H9 (cell line): ENCODE measurements around the gene FCRL5. TPM values are rescaled to one million over a fixed set of nuclear protein-coding genes. Genes with fewer than 3 reads are reported as not detected.

Source experiments
- DNase-seq: peaks from one replicate; pipeline ENCODE4 v3.0.0-alpha.2; 2017
- H2AFZ ChIP-seq: one replicate; pipeline ENCODE4 v1.6.1; 2013; ENCODE audit warnings: mild to moderate bottlenecking, low read length, control low read depth, moderate library complexity
- H2AK5ac ChIP-seq: 2 replicates; pipeline ENCODE4 v1.6.1; 2013; ENCODE audit warnings: low read length, control low read depth, mixed read lengths; ENCODE audit not compliant: insufficient read length
- H2BK120ac ChIP-seq: one replicate; pipeline ENCODE4 v1.6.1; 2013; ENCODE audit warnings: low read depth, mild to moderate bottlenecking, low read length, control low read depth, inconsistent platforms; ENCODE audit not compliant: poor library complexity, severe bottlenecking
- H2BK12ac ChIP-seq: 2 replicates; pipeline ENCODE4 v1.6.1; 2013; ENCODE audit warnings: low read length, control low read depth, mixed read lengths, low read depth; ENCODE audit not compliant: insufficient read length
- H2BK15ac ChIP-seq: 2 replicates; pipeline ENCODE4 v1.6.1; 2013; ENCODE audit warnings: low read depth, low read length, control low read depth
- H2BK20ac ChIP-seq: one replicate; pipeline ENCODE4 v1.6.1; 2013; ENCODE audit warnings: low read depth, mild to moderate bottlenecking, low read length, control low read depth, inconsistent platforms; ENCODE audit not compliant: poor library complexity, severe bottlenecking
- H2BK5ac ChIP-seq: 2 replicates; pipeline ENCODE4 v1.6.1; 2013; ENCODE audit warnings: low read length, control low read depth, mixed read lengths; ENCODE audit not compliant: insufficient read length
- H3K14ac ChIP-seq: 2 replicates; pipeline ENCODE4 v1.6.1; 2013; ENCODE audit warnings: low read length, control low read depth; ENCODE audit not compliant: insufficient read depth
- H3K18ac ChIP-seq: 2 replicates; pipeline ENCODE4 v1.6.1; 2013; ENCODE audit warnings: low read depth, mild to moderate bottlenecking, mixed read lengths, low read length, control low read depth; ENCODE audit not compliant: insufficient read length
- H3K23ac ChIP-seq: 2 replicates; pipeline ENCODE4 v1.6.1; 2013; ENCODE audit warnings: low read length, control low read depth, mixed read lengths, low read depth; ENCODE audit not compliant: insufficient read length
- H3K23me2 ChIP-seq: 2 replicates; pipeline ENCODE4 v1.6.1; 2013; ENCODE audit warnings: low read depth, mild to moderate bottlenecking, mixed read lengths, low read length, control low read depth; ENCODE audit not compliant: insufficient read length, poor library complexity, severe bottlenecking
- H3K27ac ChIP-seq: 2 replicates; pipeline ENCODE4 v1.5.1; 2013; ENCODE audit warnings: low read length, control low read depth, mixed read lengths, low read depth; ENCODE audit not compliant: insufficient read length
- H3K27me3 ChIP-seq: 2 replicates; pipeline ENCODE4 v1.6.1; 2013; ENCODE audit warnings: low read length, control low read depth, inconsistent platforms; ENCODE audit not compliant: insufficient read depth
- H3K4ac ChIP-seq: 2 replicates; pipeline ENCODE4 v1.6.1; 2013; ENCODE audit warnings: low read depth, mild to moderate bottlenecking, control low read depth, inconsistent platforms, low read length, moderate library complexity
- H3K4me1 ChIP-seq: 2 replicates; pipeline ENCODE4 v1.6.1; 2013; ENCODE audit warnings: low read length, control low read depth, inconsistent platforms; ENCODE audit not compliant: insufficient read depth
- H3K4me2 ChIP-seq: 2 replicates; pipeline ENCODE4 v1.6.1; 2013; ENCODE audit warnings: low read length, control low read depth, mixed read lengths; ENCODE audit not compliant: insufficient read length, insufficient read depth
- H3K56ac ChIP-seq: 2 replicates; pipeline ENCODE4 v1.6.1; 2013; ENCODE audit warnings: low read depth, mild to moderate bottlenecking, mixed read lengths, low read length, control low read depth; ENCODE audit not compliant: insufficient read length
- H3K79me1 ChIP-seq: 2 replicates; pipeline ENCODE4 v1.6.1; 2013; ENCODE audit warnings: low read depth, mild to moderate bottlenecking, moderate library complexity, low read length, control low read depth, inconsistent platforms; ENCODE audit not compliant: insufficient read depth, poor library complexity, severe bottlenecking
- H3K79me2 ChIP-seq: 2 replicates; pipeline ENCODE4 v1.6.1; 2013; ENCODE audit warnings: low read length, control low read depth, inconsistent platforms; ENCODE audit not compliant: insufficient read depth
- H3K9ac ChIP-seq: 2 replicates; pipeline ENCODE4 v1.6.1; 2013; ENCODE audit warnings: low read length, control low read depth, mixed read lengths; ENCODE audit not compliant: insufficient read length; ENCODE audit errors: extremely low read depth
- H3K9me3 ChIP-seq: one replicate; pipeline ENCODE4 v1.6.1; 2013; ENCODE audit warnings: low read depth, low read length, inconsistent platforms; ENCODE audit not compliant: control insufficient read depth
- H3T11ph ChIP-seq: one replicate; pipeline ENCODE4 v1.6.1; 2013; ENCODE audit warnings: mild to moderate bottlenecking, low read length, control low read depth, inconsistent platforms
- H4K20me1 ChIP-seq: one replicate; pipeline ENCODE4 v1.6.1; 2013; ENCODE audit not compliant: control insufficient read depth, insufficient read length, insufficient read depth
- H4K5ac ChIP-seq: 2 replicates; pipeline ENCODE4 v1.6.1; 2013; ENCODE audit warnings: low read depth, mild to moderate bottlenecking, mixed read lengths, low read length, control low read depth; ENCODE audit not compliant: insufficient read length
- H4K8ac ChIP-seq: replicated peaks from 2 replicates; pipeline ENCODE4 v1.6.1; 2013; ENCODE audit warnings: low read length, control low read depth, mixed read lengths, low read depth; ENCODE audit not compliant: insufficient read length
- H4K91ac ChIP-seq: 2 replicates; pipeline ENCODE4 v1.6.1; 2013; ENCODE audit warnings: low read depth, mild to moderate bottlenecking, moderate library complexity, mixed read lengths, low read length, control low read depth; ENCODE audit not compliant: insufficient read length
- H3K27ac Mint-ChIP-seq, 3 experiments: 2 replicates in 2 of 3; 3 replicates in 1 of 3; pipeline ENCODE4 v1.8.0; 2020 to 2021; ENCODE audit warnings: mixed read lengths in 3 of 3, mild to moderate bottlenecking in 1 of 3, moderate library complexity in 1 of 3
- H3K27me3 Mint-ChIP-seq: 2 replicates; pipeline ENCODE4 v1.8.0; 2021; ENCODE audit warnings: low read depth, mild to moderate bottlenecking, moderate library complexity, mixed read lengths
- H3K36me3 Mint-ChIP-seq, 3 experiments: 2 replicates in 2 of 3; 3 replicates in 1 of 3; pipeline ENCODE4 v1.8.0; 2020 to 2021; ENCODE audit warnings: low read depth in 3 of 3, mixed read lengths in 3 of 3; ENCODE audit not compliant: insufficient read depth in 1 of 3
- H3K4me1 Mint-ChIP-seq, 2 experiments: 2 replicates each; pipeline ENCODE4 v1.8.0; 2020; ENCODE audit warnings: mixed read lengths in 2 of 2
- H3K4me3 Mint-ChIP-seq, 2 experiments: 2 replicates in 1 of 2; 3 replicates in 1 of 2; pipeline ENCODE4 v1.8.0; 2020 to 2021; ENCODE audit warnings: mild to moderate bottlenecking in 2 of 2, mixed read lengths in 2 of 2, moderate library complexity in 1 of 2
- H3K9me3 Mint-ChIP-seq, 2 experiments: 2 replicates in 1 of 2; 3 replicates in 1 of 2; pipeline ENCODE4 v1.8.0; 2020; ENCODE audit warnings: mild to moderate bottlenecking in 2 of 2, mixed read lengths in 2 of 2, moderate library complexity in 1 of 2
- CTCF ChIP-seq: fragments of 200-600 bp; sonication (generic); conservative IDR thresholded peaks from 3 replicates; pipeline ENCODE4 v1.8.0; 2021; ENCODE audit warnings: antibody characterized with exemption, mild to moderate bottlenecking
- WGBS: extraction: QIAGEN DNeasy Blood & Tissue Kit; methylation state at CpG from one replicate; pipeline ENCODE4 v1.1.7; 2013; ENCODE audit warnings: missing lambda C conversion rate, low lambda C conversion rate, mixed read lengths; ENCODE audit not compliant: insufficient read length; ENCODE audit errors: extremely low coverage; 5-methylcytosine and 5-hydroxymethylcytosine counted together
- total RNA-seq: library from RNA; stranded (reverse); gene quantifications from 2 replicates; pipeline ENCODE4 v1.2.1, GENCODE V29; 2021

Gene FCRL5
- total RNA-seq, 1 experiment from 2014 or later, result 0.98 TPM

DNA sequence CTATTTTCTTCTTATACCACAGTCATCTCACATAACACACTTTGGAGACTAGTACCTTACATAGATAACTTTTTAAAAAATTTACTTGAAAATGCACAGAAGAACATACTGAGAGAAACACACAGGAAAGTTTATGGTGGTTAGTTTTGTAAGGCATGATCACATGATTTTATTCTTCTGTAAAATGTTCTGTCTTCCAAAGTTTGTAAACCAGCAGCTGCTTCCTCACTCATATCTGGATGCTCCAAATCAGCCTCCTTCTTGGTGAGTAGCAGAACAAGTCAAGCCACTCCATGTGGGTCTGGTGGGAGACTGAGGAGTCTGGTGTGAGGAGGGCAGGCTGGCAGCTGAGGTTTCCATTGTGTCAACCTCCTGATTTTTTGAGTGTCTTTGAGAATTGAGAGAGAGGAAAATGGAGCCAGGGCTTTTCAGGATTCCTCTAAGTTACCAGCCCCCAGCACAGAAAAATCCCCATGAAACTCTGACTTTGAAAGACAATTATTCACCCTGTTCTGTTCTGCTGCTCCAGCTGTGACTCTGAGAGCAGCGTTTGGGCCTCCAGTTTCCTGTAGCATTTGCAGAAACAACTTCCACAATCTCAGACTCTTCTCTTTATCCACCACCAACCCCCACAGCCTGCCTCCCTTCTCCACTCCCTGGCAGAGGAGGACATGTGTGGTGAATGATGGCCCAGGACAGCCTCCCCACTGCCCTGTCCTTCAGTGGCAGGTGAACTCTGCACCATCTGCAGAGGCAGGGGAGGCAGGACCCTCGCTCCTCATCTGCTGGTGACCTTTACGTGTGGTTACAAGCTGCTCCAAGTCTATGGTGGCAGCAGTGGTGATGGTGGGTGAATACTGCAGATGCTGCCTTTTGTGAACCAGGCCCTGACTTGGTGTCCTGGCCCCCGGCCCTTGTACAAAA lies 82.3 kb downstream of the FCRL5 start:
- no peak overlapping the region for H3T11ph ChIP-seq
- H3K9ac ChIP-seq, result no peak overlapping the region
- peaks cover 3 to 4% of the 10 kb centered on the region in 2 experiments for H3K9me3 Mint-ChIP-seq
- no peak overlapping the region for H3K4ac ChIP-seq
- no peak for DNase-seq
- no peaks in the 10 kb centered on the region for H4K20me1 ChIP-seq
- no peaks in the 10 kb centered on the region for H3K23me2 ChIP-seq
- peaks cover 11% of the 10 kb centered on the region; the same call in 1 of the 2 replicates for H3K4me1 ChIP-seq
- H3K14ac ChIP-seq, result peak overlapping the region; percentile 43; the same call in 1 of the 2 replicates
- H2BK5ac ChIP-seq, result no peak overlapping the region
- H2BK12ac ChIP-seq, result no peak overlapping the region
- H3K4me3 Mint-ChIP-seq, result no peak overlapping the region
- no peak overlapping the region for H2BK120ac ChIP-seq
- no peak overlapping the region for H2BK20ac ChIP-seq
- H3K27ac Mint-ChIP-seq, result peak overlapping the region; percentile 81 to 89 (median 87); a peak in 4 of 7 replicates
- H3K56ac ChIP-seq, result no peak overlapping the region
- no peak overlapping the region for H3K27ac ChIP-seq
- H3K4me1 Mint-ChIP-seq, result peaks cover 21% of the 10 kb centered on the region in 2 experiments
- no peaks in the 10 kb centered on the region for H3K79me1 ChIP-seq
- no peak overlapping the region for H4K5ac ChIP-seq
- no peak overlapping the region for H2AFZ ChIP-seq
- no CpG with 5 or more reads among the region's 4 CpGs for WGBS
- no peak overlapping the region for H3K18ac ChIP-seq
- peaks cover 0 to 3% (median 0%) of the 10 kb centered on the region in 3 experiments; a peak in 2 of 7 replicates for H3K36me3 Mint-ChIP-seq
- no peak overlapping the region for H4K8ac ChIP-seq
- no peaks in the 10 kb centered on the region for H3K9me3 ChIP-seq
- H3K79me2 ChIP-seq, result no peaks in the 10 kb centered on the region
- H3K4me2 ChIP-seq, result no peak overlapping the region
- H3K27me3 Mint-ChIP-seq, result no peaks in the 10 kb centered on the region
- no peak for TF ChIP-seq CTCF
- H3K27me3 ChIP-seq, result no peaks in the 10 kb centered on the region
- no peak overlapping the region for H2BK15ac ChIP-seq
- H3K23ac ChIP-seq, result no peak overlapping the region
- H2AK5ac ChIP-seq, result no peak overlapping the region
- H4K91ac ChIP-seq, result no peak overlapping the region
